ENCODE results near the gene CEP57L1. TPM values are rescaled to one million over a fixed set of nuclear protein-coding genes. Genes with fewer than 3 reads are reported as not detected.

Gene CEP57L1
- total RNA-seq, 1 donor from 2014 or later = 4.7 TPM

GRCh38 chr6:109092074-109092473, 3.2 kb upstream of the CEP57L1 start:
- no peak for ATAC-seq (ENCODE audit: low read depth)
- intact Hi-C loops (cut with micrococcal nuclease) = loop anchor here (10.0 kb wide), 2 partner anchors 797 to 1017 kb away; partner anchors contain the start of genes AFG1L and OSTM1
- Mint-ChIP-seq H3K27me3 (no peaks in the 10 kb centered on the region), H3K4me3 (peak overlapping the region; percentile 57), H3K4me1 (peaks cover 58% of the 10 kb centered on the region), H3K27ac (no peak overlapping the region), H3K36me3 (ENCODE audit: low read depth) (peaks cover 10% of the 10 kb centered on the region), H3K9me3 (no peaks in the 10 kb centered on the region)
- POLR2A ChIA-PET = no interaction called here
- DNase-seq = no peak
- TF ChIP-seq CTCF (IDR thresholded peaks at IDR 0.05) = no peak
- CTCF ChIA-PET = interaction anchor here (1.6 kb wide), 1 partner anchor 19 kb away, joined by 5 read pairs; no protein-coding TSS in a partner anchor

- ATAC-seq (ENCODE audit: low read depth) = no peak
- H3K27ac Mint-ChIP-seq = peak overlapping the region; percentile 83
- CTCF ChIA-PET = interaction anchor here (1.9 to 2.5 kb wide), 2 partner anchors 20 to 289 kb away, joined by 11 to 14 read pairs; partner anchors contain the start of gene CD164
Observed at GRCh38 chr6:109093732-109094415, 1.4 kb upstream of the CEP57L1 start.

GRCh38 chr6:109094416-109095035, 781 bp upstream of the CEP57L1 start, which contains the start of gene SESN1:
Gene SESN1, minus strand, starts transcription at chr6:109094846. Its CDS starts 773 bp downstream, at chr6:109094073.
- Mint-ChIP-seq H3K27ac (peak within 1 kb of the TSS; percentile 100), H3K36me3 (ENCODE audit: low read depth) (peaks cover 9% of the 10 kb centered on the region), H3K27me3 (no peaks in the 10 kb centered on the region), H3K4me1 (peaks cover 46% of the 10 kb centered on the region), H3K4me3 (peak within 1 kb of the TSS; percentile 97), H3K9me3 (no peaks in the 10 kb centered on the region)
- ChIA-PET POLR2A (interaction anchor here (0.5 to 2.5 kb wide), 31 partner anchors 9 to 1635 kb away, joined by 3 to 39 read pairs (median 4); partner anchors contain the start of genes ARMC2, CD164, MICAL1 and OSTM1), CTCF (interaction anchor here (1.0 to 2.5 kb wide), 4 partner anchors 21 to 346 kb away, joined by 3 to 14 read pairs (median 7); partner anchors contain the start of genes CD164, PPIL6 and SMPD2)
- ATAC-seq (ENCODE audit: low read depth) (peak; percentile 67), DNase-seq (peak; percentile 87)
- intact Hi-C loops (cut with micrococcal nuclease) = loop anchor here (1.0 to 10.0 kb wide), 15 partner anchors 23 to 1721 kb away; partner anchors contain the start of genes AFG1L, AK9, ARMC2 and CD164
- TF ChIP-seq CTCF (IDR thresholded peaks at IDR 0.05) = no peak

More at GRCh38 chr6:109093732-109094415, 1.4 kb upstream of the CEP57L1 start:
- POLR2A ChIA-PET = interaction anchor here (0.5 to 2.5 kb wide), 22 partner anchors 9 to 1634 kb away, joined by 3 to 39 read pairs (median 6); partner anchors contain the start of genes ARMC2, CD164, MICAL1 and OSTM1
- Mint-ChIP-seq H3K36me3 (ENCODE audit: low read depth) (peaks cover 9% of the 10 kb centered on the region), H3K9me3 (no peaks in the 10 kb centered on the region), H3K27me3 (no peaks in the 10 kb centered on the region), H3K4me1 (peaks cover 50% of the 10 kb centered on the region), H3K4me3 (peak overlapping the region; percentile 97)
- TF ChIP-seq CTCF (IDR thresholded peaks at IDR 0.05) = no peak
- intact Hi-C loops (cut with micrococcal nuclease) = loop anchor here (1.0 to 10.0 kb wide), 5 partner anchors 85 to 1135 kb away; partner anchors contain the start of genes AFG1L, AK9, FIG4 and OSTM1
- DNase-seq = no peak

- ATAC-seq (ENCODE audit: low read depth) (no peak), DNase-seq (no peak)
- H3K27ac Mint-ChIP-seq = peak overlapping the region; percentile 100
- peaks cover 43% of the 10 kb centered on the region for H3K4me1 Mint-ChIP-seq
- intact Hi-C loops (cut with micrococcal nuclease) = loop anchor here (1.0 to 10.0 kb wide), 13 partner anchors 22 to 1720 kb away; partner anchors contain the start of genes AFG1L, ARMC2, CD164 and CDC40
- CTCF ChIA-PET = interaction anchor here (1.4 to 1.9 kb wide), 2 partner anchors 92 to 287 kb away, joined by 3 to 11 read pairs; partner anchors contain the start of gene CD164
- H3K4me3 Mint-ChIP-seq = peak overlapping the region; percentile 97
- peaks cover 9% of the 10 kb centered on the region for H3K36me3 Mint-ChIP-seq (ENCODE audit: low read depth)
- no peaks in the 10 kb centered on the region for H3K9me3 Mint-ChIP-seq
- POLR2A ChIA-PET = interaction anchor here (0.5 to 2.5 kb wide), 6 partner anchors 22 to 1636 kb away, joined by 3 to 39 read pairs (median 15); partner anchors contain the start of genes CD164, MICAL1, PDSS2 and SNX3
- H3K27me3 Mint-ChIP-seq = no peaks in the 10 kb centered on the region
- TF ChIP-seq CTCF (IDR thresholded peaks at IDR 0.05) = no peak
Observed at GRCh38 chr6:109095835-109096084, 453 bp downstream of the CEP57L1 start.

Data from activated B cell treated with CpG ODN at 0.5 μM for 24 hours (primary cell).